Measurements from ENCODE around the gene TRIM17.
A peak's percentile ranks its signal among the peaks of the same experiment; 100 is the strongest.

Gene TRIM17

GRCh38 chr1:228456252-228457016, 39.8 kb upstream of the TRIM17 start:
- Mint-ChIP-seq H3K36me3 (ENCODE audit: insufficient read depth) (peaks cover 35% of the 10 kb centered on the region), H3K9me3 (no peaks in the 10 kb centered on the region), H3K27me3 (no peaks in the 10 kb centered on the region), H3K4me1 (ENCODE audit: low read depth in 2 of 2) (peaks cover 34 to 46% of the 10 kb centered on the region in 2 donors), H3K27ac (peak overlapping the region; percentile 98 to 99), H3K4me3 (peak overlapping the region; percentile 93 to 94)
- ATAC-seq (replicated peaks) = no peak
- no peak for DNase-seq

DNA sequence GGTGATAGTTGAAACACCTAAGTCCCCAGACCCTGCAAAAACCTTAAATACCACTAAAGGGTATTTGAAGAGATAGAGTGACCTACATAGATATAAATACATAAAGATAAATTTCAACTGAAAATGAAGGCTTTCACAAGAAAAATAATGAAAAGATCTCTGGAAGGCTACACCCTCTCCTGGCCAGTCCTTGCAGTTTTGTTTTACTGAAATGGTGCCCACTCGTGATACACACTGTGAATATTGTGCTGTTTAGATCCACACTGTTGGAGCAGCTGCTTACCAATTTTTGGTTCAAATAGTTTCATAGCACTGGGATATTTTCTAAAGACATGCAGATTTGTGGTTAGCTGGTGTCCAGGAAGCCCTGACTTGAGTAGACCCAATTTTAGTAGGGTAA, 39.1 kb upstream of the TRIM17 start:
- Mint-ChIP-seq H3K36me3 (ENCODE audit: insufficient read depth) (peaks cover 35% of the 10 kb centered on the region), H3K27ac (no peak overlapping the region), H3K4me3 (no peak overlapping the region), H3K9me3 (no peaks in the 10 kb centered on the region), H3K4me1 (ENCODE audit: low read depth in 2 of 2) (peaks cover 34 to 43% of the 10 kb centered on the region in 2 donors), H3K27me3 (no peaks in the 10 kb centered on the region)
- DNase-seq = no peak
- ATAC-seq (replicated peaks) = no peak

DNA sequence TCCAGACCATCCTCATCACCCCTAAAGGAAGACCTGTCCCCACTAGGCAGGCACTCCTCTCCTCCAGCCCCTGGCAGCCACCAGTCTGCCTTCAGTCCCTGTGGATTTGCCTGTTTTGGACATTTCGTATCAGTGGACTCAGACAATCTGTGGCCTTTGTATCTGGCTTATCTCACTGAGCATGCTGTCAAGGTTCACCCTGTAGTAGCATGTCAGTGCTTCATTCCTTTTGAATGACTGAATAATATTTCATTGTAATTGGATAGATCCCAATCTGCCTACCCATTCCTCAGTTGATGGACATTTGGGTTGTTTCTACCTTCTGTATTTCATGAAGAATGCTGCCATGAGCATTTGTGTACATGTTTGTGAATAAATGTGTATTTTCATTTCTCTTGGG, 37.6 kb upstream of the TRIM17 start:
- no peaks in the 10 kb centered on the region for H3K27me3 Mint-ChIP-seq
- no peak for ATAC-seq (replicated peaks)
- H3K9me3 Mint-ChIP-seq = no peaks in the 10 kb centered on the region
- H3K4me3 Mint-ChIP-seq = no peak overlapping the region
- DNase-seq = no peak
- peaks cover 25% of the 10 kb centered on the region for H3K36me3 Mint-ChIP-seq (ENCODE audit: insufficient read depth)
- peaks cover 33 to 42% of the 10 kb centered on the region in 2 donors for H3K4me1 Mint-ChIP-seq (ENCODE audit: low read depth in 2 of 2)
- no peak overlapping the region for H3K27ac Mint-ChIP-seq

GRCh38 chr1:228453614-228454013, 37.0 kb upstream of the TRIM17 start:
- no peak overlapping the region for H3K27ac Mint-ChIP-seq
- H3K4me3 Mint-ChIP-seq = peak overlapping the region in 1 of 2 donors; percentile 51
- no peaks in the 10 kb centered on the region for H3K9me3 Mint-ChIP-seq
- DNase-seq = no peak
- ATAC-seq (replicated peaks) = no peak
- H3K27me3 Mint-ChIP-seq = no peaks in the 10 kb centered on the region
- peaks cover 31 to 41% of the 10 kb centered on the region in 2 donors for H3K4me1 Mint-ChIP-seq (ENCODE audit: low read depth in 2 of 2)
- H3K36me3 Mint-ChIP-seq (ENCODE audit: insufficient read depth) = peaks cover 19% of the 10 kb centered on the region

- H3K36me3 Mint-ChIP-seq (ENCODE audit: insufficient read depth) = peaks cover 14% of the 10 kb centered on the region
- ATAC-seq (replicated peaks) (no peak), DNase-seq (no peak)
- peaks cover 1 to 5% of the 10 kb centered on the region in 2 donors for H3K27me3 Mint-ChIP-seq
- H3K4me3 Mint-ChIP-seq = peak overlapping the region in 1 of 2 donors; percentile 51
- H3K9me3 Mint-ChIP-seq = no peaks in the 10 kb centered on the region
- H3K4me1 Mint-ChIP-seq (ENCODE audit: low read depth in 2 of 2) = peaks cover 27 to 36% of the 10 kb centered on the region in 2 donors
- no peak overlapping the region for H3K27ac Mint-ChIP-seq
Measured at GRCh38 chr1:228453022-228453560, 36.4 kb upstream of the TRIM17 start.

GRCh38 chr1:228452194-228453021, 35.7 kb upstream of the TRIM17 start:
- peaks cover 8 to 11% of the 10 kb centered on the region in 2 donors for H3K27me3 Mint-ChIP-seq
- H3K9me3 Mint-ChIP-seq = no peaks in the 10 kb centered on the region
- H3K27ac Mint-ChIP-seq = no peak overlapping the region
- peaks cover 21 to 29% of the 10 kb centered on the region in 2 donors for H3K4me1 Mint-ChIP-seq (ENCODE audit: low read depth in 2 of 2)
- DNase-seq = no peak
- no peak for ATAC-seq (replicated peaks)
- peaks cover 7% of the 10 kb centered on the region for H3K36me3 Mint-ChIP-seq (ENCODE audit: insufficient read depth)
- H3K4me3 Mint-ChIP-seq = no peak overlapping the region

GRCh38 chr1:228450200-228450599, 33.5 kb upstream of the TRIM17 start:
- H3K27me3 Mint-ChIP-seq = peaks cover 26 to 33% of the 10 kb centered on the region in 2 donors
- H3K9me3 Mint-ChIP-seq = no peaks in the 10 kb centered on the region
- DNase-seq = no peak
- no peaks in the 10 kb centered on the region for H3K36me3 Mint-ChIP-seq (ENCODE audit: insufficient read depth)
- H3K4me3 Mint-ChIP-seq = no peak overlapping the region
- no peak overlapping the region for H3K27ac Mint-ChIP-seq
- peaks cover 22 to 23% of the 10 kb centered on the region in 2 donors for H3K4me1 Mint-ChIP-seq (ENCODE audit: low read depth in 2 of 2)
- no peak for ATAC-seq (replicated peaks)

- H3K4me1 Mint-ChIP-seq (ENCODE audit: low read depth in 2 of 2) = peaks cover 17% of the 10 kb centered on the region in 2 donors
Measured at GRCh38 chr1:228448372-228448771, 31.7 kb upstream of the TRIM17 start.

DNA sequence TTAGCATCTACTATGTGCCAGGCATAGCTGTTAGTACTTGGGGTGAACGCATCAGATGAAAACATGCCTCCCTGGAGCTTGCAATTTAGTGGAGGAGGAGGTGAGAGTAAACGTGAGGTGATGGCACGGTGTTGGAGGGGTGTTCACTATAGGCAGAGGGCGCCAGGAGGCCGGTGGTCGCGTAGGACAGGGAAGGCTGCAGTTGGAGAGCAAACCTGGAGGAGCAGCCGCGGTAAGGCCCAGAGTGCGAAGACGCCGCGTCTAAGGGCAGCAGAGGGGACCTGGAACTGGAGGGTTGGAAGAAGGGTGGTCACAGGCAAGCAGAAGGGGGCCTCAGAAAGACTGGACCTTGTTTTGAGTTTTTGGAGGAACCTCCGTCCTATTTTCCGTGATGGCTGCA, 30.2 kb upstream of the TRIM17 start:
- Mint-ChIP-seq H3K27me3 (peaks cover 56 to 67% of the 10 kb centered on the region in 2 donors), H3K9me3 (no peaks in the 10 kb centered on the region), H3K4me3 (no peak overlapping the region), H3K27ac (no peak overlapping the region), H3K36me3 (ENCODE audit: insufficient read depth) (peaks cover 4% of the 10 kb centered on the region), H3K4me1 (ENCODE audit: low read depth in 2 of 2) (peaks cover 14% of the 10 kb centered on the region in 2 donors)
- ATAC-seq (replicated peaks) (no peak), DNase-seq (no peak)

More at GRCh38 chr1:228448372-228448771, 31.7 kb upstream of the TRIM17 start:
- ATAC-seq (replicated peaks) = no peak
- peaks cover 40 to 52% of the 10 kb centered on the region in 2 donors for H3K27me3 Mint-ChIP-seq
- H3K27ac Mint-ChIP-seq = no peak overlapping the region
- H3K4me3 Mint-ChIP-seq = no peak overlapping the region
- H3K36me3 Mint-ChIP-seq (ENCODE audit: insufficient read depth) = no peaks in the 10 kb centered on the region
- DNase-seq = no peak
- H3K9me3 Mint-ChIP-seq = no peaks in the 10 kb centered on the region

DNA sequence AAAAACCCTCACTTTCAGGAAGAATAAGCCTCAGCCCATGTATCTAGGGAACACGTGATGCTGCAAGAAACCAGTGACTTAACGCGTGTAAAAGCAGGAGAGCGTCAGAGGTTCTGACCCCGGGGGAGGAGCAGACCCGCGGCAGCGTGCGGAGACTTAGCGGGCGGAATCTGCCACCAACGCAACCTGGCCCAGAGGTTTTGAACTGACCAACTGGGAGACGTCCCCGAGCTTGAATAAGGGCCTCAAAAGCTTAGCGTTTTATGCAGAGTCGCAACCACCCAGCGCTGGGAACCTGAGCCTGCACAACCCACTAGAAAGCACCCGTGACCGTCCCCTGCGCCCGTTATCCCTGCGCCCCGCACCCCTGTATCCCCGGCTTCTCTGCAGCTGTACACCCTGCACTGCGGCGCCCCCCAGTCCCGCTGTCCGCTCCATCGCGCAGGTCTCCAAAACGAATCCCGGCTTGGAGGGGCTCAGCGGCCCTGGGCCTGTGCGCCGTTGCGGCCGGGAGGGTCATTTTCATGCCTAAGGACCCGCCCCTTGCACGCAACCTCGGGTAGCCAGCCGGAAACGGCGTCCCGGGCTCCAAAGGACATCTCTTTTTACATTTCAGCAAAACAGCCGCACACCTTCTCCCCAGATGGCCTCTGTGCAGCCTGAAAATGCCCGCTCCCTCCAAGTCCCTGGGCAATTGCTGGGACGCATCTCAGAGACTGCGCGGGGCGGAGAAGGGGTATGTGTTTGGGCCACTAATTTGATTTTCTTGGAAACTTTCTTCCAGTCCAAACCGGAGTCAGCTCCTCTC, 29.4 kb upstream of the TRIM17 start:
- Mint-ChIP-seq H3K36me3 (ENCODE audit: insufficient read depth) (peaks cover 4% of the 10 kb centered on the region), H3K4me3 (peak overlapping the region; percentile 75 to 79), H3K4me1 (ENCODE audit: low read depth in 2 of 2) (peaks cover 14% of the 10 kb centered on the region in 2 donors), H3K27ac (peak overlapping the region in 1 of 2 donors; percentile 17), H3K9me3 (no peaks in the 10 kb centered on the region), H3K27me3 (peaks cover 64 to 75% of the 10 kb centered on the region in 2 donors)
- DNase-seq = peak in 1 of 3 experiments; percentile 10
- peak; percentile 82 for ATAC-seq (replicated peaks)

GRCh38 chr1:228445490-228445842, 28.8 kb upstream of the TRIM17 start:
- H3K4me3 Mint-ChIP-seq = peak overlapping the region; percentile 75 to 79
- H3K27ac Mint-ChIP-seq = peak overlapping the region in 1 of 2 donors; percentile 17
- H3K9me3 Mint-ChIP-seq = no peaks in the 10 kb centered on the region
- peaks cover 70 to 81% of the 10 kb centered on the region in 2 donors for H3K27me3 Mint-ChIP-seq
- ATAC-seq (replicated peaks) (no peak), DNase-seq (no peak)
- H3K4me1 Mint-ChIP-seq (ENCODE audit: low read depth in 2 of 2) = peaks cover 14% of the 10 kb centered on the region in 2 donors
- H3K36me3 Mint-ChIP-seq (ENCODE audit: insufficient read depth) = peaks cover 4% of the 10 kb centered on the region

DNA sequence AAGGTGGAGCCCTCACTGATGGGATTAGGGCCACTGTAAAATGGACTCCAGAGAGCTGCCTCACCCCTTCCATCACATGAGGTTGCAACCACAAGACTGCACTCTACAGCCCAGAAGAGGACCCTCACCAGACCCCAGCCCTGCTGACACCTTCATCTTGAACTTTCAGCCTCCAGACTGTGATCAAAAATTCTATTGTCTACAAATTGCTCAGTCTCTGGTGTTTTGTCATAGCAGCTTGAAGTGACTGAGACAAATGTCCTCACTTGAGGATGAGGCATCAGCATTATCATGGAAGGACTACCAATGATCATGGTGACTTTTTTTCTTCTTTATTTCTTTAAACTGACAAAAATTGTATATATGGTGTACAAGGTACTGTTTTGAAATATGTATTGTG, 26.7 kb upstream of the TRIM17 start:
- H3K27me3 Mint-ChIP-seq = peaks cover 90 to 100% of the 10 kb centered on the region in 2 donors
- H3K36me3 Mint-ChIP-seq (ENCODE audit: insufficient read depth) = peaks cover 4% of the 10 kb centered on the region
- no peak overlapping the region for H3K27ac Mint-ChIP-seq
- H3K4me3 Mint-ChIP-seq = no peak overlapping the region
- no peak for DNase-seq
- no peaks in the 10 kb centered on the region for H3K9me3 Mint-ChIP-seq
- ATAC-seq (replicated peaks) = no peak
- H3K4me1 Mint-ChIP-seq (ENCODE audit: low read depth in 2 of 2) = peaks cover 14 to 19% of the 10 kb centered on the region in 2 donors
